Karpas-422 (cell line): Measurements from ENCODE around the gene COL5A1. TPM values are rescaled to one million over a fixed set of nuclear protein-coding genes. Genes with fewer than 3 reads are reported as not detected.
A peak's percentile ranks its signal among the peaks of the same experiment; 100 is the strongest.

Experiments used
- DNase-seq: peaks from one replicate; pipeline ENCODE4 v3.0.0-alpha.2; 2015
- H2AFZ ChIP-seq: fragments of 200-600 bp; sonication (generic); 2 replicates; pipeline ENCODE4 v1.6.1; 2014; ENCODE audit warnings: antibody characterized with exemption, low read length, mixed read lengths
- H3K27ac ChIP-seq: fragments of 200-600 bp; sonication (generic); 2 replicates; pipeline ENCODE4 v1.5.1; 2014; ENCODE audit warnings: mild to moderate bottlenecking, low read length, moderate library complexity
- H3K27me3 ChIP-seq: fragments of 200-600 bp; sonication (generic); 2 replicates; pipeline ENCODE4 v1.6.1; 2014; ENCODE audit warnings: low read length, mixed read lengths
- H3K36me3 ChIP-seq: fragments of 200-600 bp; sonication (generic); 2 replicates; pipeline ENCODE4 v1.6.1; 2014; ENCODE audit warnings: low read length, mixed read lengths; ENCODE audit not compliant: insufficient read depth
- H3K4me1 ChIP-seq: fragments of 200-600 bp; sonication (generic); 2 replicates; pipeline ENCODE4 v1.6.1; 2014; ENCODE audit warnings: mild to moderate bottlenecking, low read length, mixed read lengths
- H3K4me2 ChIP-seq: fragments of 200-600 bp; sonication (generic); 2 replicates; pipeline ENCODE4 v1.6.1; 2014; ENCODE audit warnings: low read length, low read depth, mild to moderate bottlenecking; ENCODE audit not compliant: poor library complexity, severe bottlenecking
- H3K4me3 ChIP-seq: fragments of 200-600 bp; sonication (generic); 2 replicates; pipeline ENCODE4 v1.5.1; 2014; ENCODE audit warnings: mild to moderate bottlenecking, antibody characterized with exemption, low read length, mixed read lengths
- H3K79me2 ChIP-seq: fragments of 200-600 bp; sonication (generic); 2 replicates; pipeline ENCODE4 v1.6.1; 2014; ENCODE audit warnings: mild to moderate bottlenecking, low read length, mixed read lengths
- H3K9ac ChIP-seq: fragments of 200-600 bp; sonication (generic); 2 replicates; pipeline ENCODE4 v1.6.0; 2014; ENCODE audit warnings: low read length
- H3K9me2 ChIP-seq: fragments of 200-600 bp; sonication (generic), shearing (Covaris generic); replicated peaks from 2 replicates; pipeline ENCODE4 v1.6.0; 2014; ENCODE audit warnings: mild to moderate bottlenecking, low read length, moderate library complexity; ENCODE audit not compliant: insufficient read depth
- H3K9me3 ChIP-seq: fragments of 300-700, 200-600 bp; sonication (generic); 2 replicates; pipeline ENCODE4 v1.6.1; 2014; ENCODE audit warnings: low read length, mixed read lengths
- H4K20me1 ChIP-seq: fragments of 200-600 bp; sonication (generic); 2 replicates; pipeline ENCODE4 v1.6.1; 2014; ENCODE audit warnings: mild to moderate bottlenecking, antibody characterized with exemption, low read length, low read depth; ENCODE audit not compliant: insufficient read depth
- total RNA-seq: library from RNA; depleted of rRNA; stranded (reverse); fragments of >200 nt; shearing (Covaris generic); gene quantifications from 2 replicates; pipeline ENCODE4 v1.2.3, GENCODE V29; 2014; ENCODE audit warnings: low replicate concordance

The COL5A1 gene
- total RNA-seq, 1 experiment from 2014 or later: not detected

GRCh38 chr9:134758949-134759607 lies 117.5 kb downstream of the COL5A1 start:
- Histone ChIP-seq H4K20me1 (no peaks in the 10 kb centered on the region), H3K27me3 (no peaks in the 10 kb centered on the region), H3K9me3 (peaks cover 5% of the 10 kb centered on the region; the same call in 1 of the 2 replicates), H3K79me2 (no peaks in the 10 kb centered on the region), H3K27ac (no peak overlapping the region), H2AFZ (no peak overlapping the region), H3K4me1 (no peaks in the 10 kb centered on the region), H3K36me3 (no peaks in the 10 kb centered on the region), H3K4me3 (no peak overlapping the region), H3K4me2 (no peak overlapping the region), H3K9ac (no peak overlapping the region), H3K9me2 (no peaks in the 10 kb centered on the region)
- peak; percentile 1 for DNase-seq

GRCh38 chr9:134759913-134760312 lies 118.3 kb downstream of the COL5A1 start:
- Histone ChIP-seq H2AFZ (no peak overlapping the region), H3K27ac (no peak overlapping the region), H3K9me2 (no peaks in the 10 kb centered on the region), H3K4me1 (no peaks in the 10 kb centered on the region), H3K9ac (no peak overlapping the region), H3K4me3 (no peak overlapping the region), H4K20me1 (no peaks in the 10 kb centered on the region), H3K9me3 (peaks cover 5% of the 10 kb centered on the region; the same call in 1 of the 2 replicates), H3K27me3 (no peaks in the 10 kb centered on the region), H3K79me2 (no peaks in the 10 kb centered on the region), H3K4me2 (no peak overlapping the region), H3K36me3 (no peaks in the 10 kb centered on the region)
- no peak for DNase-seq

- H4K20me1 ChIP-seq: no peaks in the 10 kb centered on the region
- no peaks in the 10 kb centered on the region; the same call in 1 of the 2 replicates for H3K4me1 ChIP-seq
- no peak overlapping the region for H2AFZ ChIP-seq
- no peak overlapping the region for H3K9ac ChIP-seq
- peak; percentile 16 for DNase-seq
- no peak overlapping the region for H3K4me3 ChIP-seq
- no peaks in the 10 kb centered on the region for H3K36me3 ChIP-seq
- H3K4me2 ChIP-seq: no peak overlapping the region
- no peaks in the 10 kb centered on the region for H3K79me2 ChIP-seq
- no peaks in the 10 kb centered on the region for H3K27me3 ChIP-seq
- peaks cover 5% of the 10 kb centered on the region; the same call in 1 of the 2 replicates for H3K9me3 ChIP-seq
- H3K9me2 ChIP-seq: no peaks in the 10 kb centered on the region
- no peak overlapping the region for H3K27ac ChIP-seq
These were observed 119.3 kb downstream of the COL5A1 start for GRCh38 chr9:134760750-134761420.

GRCh38 chr9:134764473-134765269 lies 123.1 kb downstream of the COL5A1 start:
- H3K9me2 ChIP-seq: no peaks in the 10 kb centered on the region
- H3K4me2 ChIP-seq: no peak overlapping the region
- no peak overlapping the region for H3K9ac ChIP-seq
- H3K27ac ChIP-seq: no peak overlapping the region
- no peaks in the 10 kb centered on the region for H3K79me2 ChIP-seq
- H3K36me3 ChIP-seq: no peaks in the 10 kb centered on the region
- no peak for DNase-seq
- H3K4me3 ChIP-seq: no peak overlapping the region
- H3K9me3 ChIP-seq: peaks cover 5% of the 10 kb centered on the region; the same call in 1 of the 2 replicates
- peaks cover 7% of the 10 kb centered on the region for H3K4me1 ChIP-seq
- H2AFZ ChIP-seq: no peak overlapping the region
- H3K27me3 ChIP-seq: no peaks in the 10 kb centered on the region
- no peaks in the 10 kb centered on the region for H4K20me1 ChIP-seq

- H2AFZ ChIP-seq: no peak overlapping the region
- H3K9ac ChIP-seq: no peak overlapping the region
- no peak for DNase-seq
- no peaks in the 10 kb centered on the region for H3K9me2 ChIP-seq
- peaks cover 7% of the 10 kb centered on the region for H3K4me1 ChIP-seq
- H3K27ac ChIP-seq: no peak overlapping the region
- no peaks in the 10 kb centered on the region for H3K36me3 ChIP-seq
- H3K4me2 ChIP-seq: no peak overlapping the region
- H3K9me3 ChIP-seq: peaks cover 2% of the 10 kb centered on the region; the same call in 1 of the 2 replicates
- no peak overlapping the region for H3K4me3 ChIP-seq
- no peaks in the 10 kb centered on the region for H4K20me1 ChIP-seq
- no peaks in the 10 kb centered on the region for H3K79me2 ChIP-seq
- no peaks in the 10 kb centered on the region for H3K27me3 ChIP-seq
These were observed 124.2 kb downstream of the COL5A1 start for GRCh38 chr9:134765785-134766184.

GRCh38 chr9:134766587-134766986 lies 125.0 kb downstream of the COL5A1 start:
- no peaks in the 10 kb centered on the region for H3K9me2 ChIP-seq
- no peak overlapping the region for H3K27ac ChIP-seq
- H4K20me1 ChIP-seq: no peaks in the 10 kb centered on the region
- no peaks in the 10 kb centered on the region for H3K9me3 ChIP-seq
- H3K9ac ChIP-seq: no peak overlapping the region
- H3K4me1 ChIP-seq: peaks cover 7% of the 10 kb centered on the region
- H3K36me3 ChIP-seq: no peaks in the 10 kb centered on the region
- no peak for DNase-seq
- H3K4me3 ChIP-seq: no peak overlapping the region
- H2AFZ ChIP-seq: no peak overlapping the region
- no peaks in the 10 kb centered on the region for H3K27me3 ChIP-seq
- no peaks in the 10 kb centered on the region for H3K79me2 ChIP-seq
- no peak overlapping the region for H3K4me2 ChIP-seq

- no peak overlapping the region for H3K27ac ChIP-seq
- no peak overlapping the region for H3K4me3 ChIP-seq
- H3K9me2 ChIP-seq: no peaks in the 10 kb centered on the region
- DNase-seq: no peak
- H3K9ac ChIP-seq: no peak overlapping the region
- no peak overlapping the region for H3K4me2 ChIP-seq
- no peaks in the 10 kb centered on the region for H3K9me3 ChIP-seq
- H4K20me1 ChIP-seq: no peaks in the 10 kb centered on the region
- H3K27me3 ChIP-seq: no peaks in the 10 kb centered on the region
- H3K79me2 ChIP-seq: no peaks in the 10 kb centered on the region
- peaks cover 7% of the 10 kb centered on the region for H3K4me1 ChIP-seq
- H3K36me3 ChIP-seq: no peaks in the 10 kb centered on the region
- H2AFZ ChIP-seq: no peak overlapping the region
These were observed 126.7 kb downstream of the COL5A1 start for GRCh38 chr9:134768332-134768708.

GRCh38 chr9:134768709-134769351 lies 127.2 kb downstream of the COL5A1 start:
- H3K36me3 ChIP-seq: no peaks in the 10 kb centered on the region
- H3K27ac ChIP-seq: no peak overlapping the region
- DNase-seq: no peak
- H2AFZ ChIP-seq: no peak overlapping the region
- no peak overlapping the region for H3K4me3 ChIP-seq
- H3K9ac ChIP-seq: no peak overlapping the region
- H3K79me2 ChIP-seq: no peaks in the 10 kb centered on the region
- no peaks in the 10 kb centered on the region for H3K9me2 ChIP-seq
- H4K20me1 ChIP-seq: no peaks in the 10 kb centered on the region
- no peaks in the 10 kb centered on the region for H3K27me3 ChIP-seq
- no peak overlapping the region for H3K4me2 ChIP-seq
- no peaks in the 10 kb centered on the region for H3K9me3 ChIP-seq
- peaks cover 7% of the 10 kb centered on the region for H3K4me1 ChIP-seq
